ENCODE data around the gene CPE.

CPE gene

DNA sequence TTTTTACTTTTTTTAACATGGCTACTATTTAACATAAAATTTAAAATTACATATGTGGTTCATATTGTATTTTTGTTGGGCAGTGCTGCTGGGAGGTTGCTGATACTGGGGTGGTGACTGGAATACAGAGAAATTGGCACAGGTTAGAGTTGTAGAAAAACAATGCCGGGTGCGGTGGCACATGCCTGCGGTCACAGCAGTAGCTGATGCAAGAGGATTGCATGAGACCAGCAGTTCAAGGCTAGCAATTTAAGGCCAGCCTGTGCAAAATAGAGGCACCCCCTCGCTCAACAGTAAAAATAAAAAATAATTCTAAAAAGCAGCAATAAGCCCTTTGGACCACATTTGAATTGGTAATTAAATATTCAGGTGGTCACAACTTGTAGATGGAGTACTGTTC lies 11.8 kb upstream of the CPE start:
- no peak for DNase-seq

DNA sequence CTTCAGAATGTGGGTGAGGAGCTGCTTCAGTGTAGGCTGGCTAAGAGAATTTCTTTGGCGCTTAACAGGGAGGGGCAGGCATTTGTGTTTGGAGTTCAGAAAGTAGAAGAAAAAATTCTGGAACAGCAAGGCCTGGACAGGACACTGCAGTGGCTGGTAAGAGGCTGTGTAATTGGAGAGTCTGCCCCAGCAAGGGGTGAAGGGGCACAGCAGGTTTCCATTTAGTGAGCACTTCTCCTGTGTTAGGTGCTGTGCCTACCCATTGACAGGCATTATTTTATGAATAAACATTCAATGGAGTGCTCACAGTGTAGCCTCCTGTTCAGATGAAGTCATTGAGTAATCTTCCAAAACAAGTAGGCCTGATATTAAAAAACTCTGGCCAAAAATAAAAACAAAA lies 10.7 kb upstream of the CPE start:
- DNase-seq: no peak

DNA sequence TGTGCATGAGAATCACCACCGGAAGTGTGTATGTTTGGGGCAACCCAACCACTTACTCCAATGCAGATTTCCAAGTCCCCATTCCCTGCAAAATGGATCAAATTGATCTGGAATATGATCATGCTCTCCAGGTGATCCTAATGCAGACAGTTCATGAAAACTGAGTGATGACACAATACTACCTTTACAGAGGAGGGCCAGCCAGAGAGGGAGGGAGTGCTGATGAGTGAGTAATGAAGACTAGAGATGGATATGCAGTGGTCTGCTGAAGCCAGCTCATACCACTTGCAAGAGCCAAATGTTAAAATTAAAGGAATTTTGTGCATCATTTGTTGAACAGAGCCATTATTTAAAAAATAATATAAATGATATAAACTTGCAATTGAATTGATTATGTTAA lies 10.2 kb upstream of the CPE start:
- DNase-seq: no peak

DNA sequence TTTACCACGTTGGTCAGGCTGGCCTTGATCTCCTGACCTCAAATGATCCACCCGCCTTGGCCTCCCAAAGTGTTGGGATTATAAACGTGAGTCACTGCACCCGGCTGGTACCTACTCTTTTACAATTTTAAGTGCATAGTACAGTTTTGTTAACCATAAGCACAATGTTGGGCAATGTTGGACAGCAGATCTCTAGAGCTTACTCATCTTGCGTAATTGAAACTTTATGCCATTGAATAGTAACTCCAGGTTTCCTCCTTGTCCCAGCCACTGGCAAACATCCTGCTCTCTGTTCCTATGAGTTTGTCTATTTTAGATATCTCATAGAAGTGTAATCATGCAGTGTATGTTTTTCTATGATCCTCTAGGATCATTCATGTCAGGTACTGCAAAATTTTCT lies 9.3 kb upstream of the CPE start:
- DNase-seq: no peak

DNA sequence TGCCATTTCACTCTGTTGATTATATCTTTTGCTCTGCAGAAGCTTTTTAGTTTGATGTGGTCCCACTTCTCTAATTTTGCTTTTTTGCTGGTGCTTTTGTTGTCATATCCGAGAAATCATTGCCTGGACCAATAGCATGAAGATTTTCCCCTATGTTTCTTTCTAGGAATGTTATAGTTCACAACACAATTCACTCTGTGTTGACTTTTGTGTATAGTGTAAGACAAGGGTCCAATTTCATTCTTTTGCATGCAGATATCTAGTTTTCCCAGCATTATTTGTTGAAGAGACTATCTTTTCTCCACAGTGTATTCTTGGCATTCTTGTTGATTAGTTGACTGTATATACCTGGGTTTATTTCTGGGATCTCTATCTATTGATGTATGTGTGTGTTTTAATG lies 8.3 kb upstream of the CPE start:
- DNase-seq: no peak

DNA sequence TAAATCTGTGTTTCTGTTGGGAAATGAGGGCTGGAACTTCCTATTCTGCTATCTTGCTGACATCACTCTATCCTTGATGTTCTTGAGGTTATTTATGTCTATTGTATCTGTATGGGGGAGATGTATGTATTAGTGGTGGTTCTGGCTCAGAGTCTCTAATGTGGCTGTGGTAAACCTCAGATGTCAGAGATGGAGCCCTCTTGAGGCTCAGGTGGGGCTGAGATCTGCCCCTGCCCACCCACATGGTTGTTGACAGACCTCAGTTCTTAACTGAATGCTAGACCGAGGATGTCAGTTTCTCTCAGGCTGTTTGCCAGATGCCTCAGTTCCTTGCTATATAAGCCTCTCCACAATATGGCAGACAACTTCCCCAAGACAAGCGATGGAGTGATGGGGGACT lies 3.3 kb upstream of the CPE start:
- no peak for DNase-seq

DNA sequence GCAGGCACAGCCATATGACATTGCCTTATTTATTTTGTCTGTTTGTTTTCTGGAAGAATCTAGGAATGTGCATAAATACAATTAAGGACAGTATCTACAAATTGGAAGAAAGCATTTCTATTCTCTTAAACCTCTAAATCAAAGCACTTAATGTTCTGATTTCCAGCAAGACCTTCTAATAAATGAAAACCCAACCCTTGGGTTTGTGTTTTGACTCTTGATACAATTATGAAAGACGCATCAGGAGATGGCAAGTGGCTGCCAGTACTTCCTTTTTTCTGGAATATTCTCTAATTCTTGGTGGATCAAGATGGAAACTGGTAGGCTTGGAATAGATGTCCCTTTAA lies 437 bp upstream of the CPE start:
- DNase-seq: no peak

DNA sequence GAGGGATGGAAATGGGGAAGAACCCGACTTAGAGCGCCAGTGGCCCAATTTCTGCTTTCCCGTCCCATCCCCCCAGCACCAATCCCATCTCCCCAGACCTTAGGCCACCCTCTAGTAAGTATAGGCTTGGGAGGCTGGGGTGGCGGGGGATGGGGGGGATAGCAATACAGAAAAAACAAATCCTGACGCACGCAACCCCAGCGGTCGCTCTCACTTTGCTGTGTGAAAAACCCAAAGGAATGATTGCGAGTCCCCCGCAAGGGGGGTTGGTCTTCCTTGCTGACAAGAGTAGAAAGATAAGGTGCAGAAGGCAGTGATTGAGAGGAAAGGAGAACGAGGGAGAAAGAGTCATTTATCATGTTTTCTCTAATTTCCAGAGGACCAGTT lies 863 bp downstream of the CPE start:
- no peak for DNase-seq

DNA sequence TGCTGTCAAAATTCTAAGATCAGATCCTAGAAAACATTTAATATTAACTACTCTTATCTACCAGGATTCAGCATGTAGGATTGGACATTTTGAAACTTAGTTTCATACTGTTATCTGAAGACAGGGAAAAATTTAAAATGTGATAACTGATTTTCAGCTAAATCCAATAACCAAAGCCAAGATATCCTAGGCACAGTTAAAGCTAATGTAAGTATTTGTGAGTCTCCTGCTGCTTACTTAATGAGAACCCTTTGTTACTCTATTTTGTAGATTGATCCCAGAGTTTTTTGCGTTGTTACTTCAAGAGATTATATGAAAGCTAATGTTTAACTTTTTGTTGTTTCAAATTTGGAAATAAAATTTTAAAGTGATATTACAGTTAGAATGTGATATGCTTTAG lies 2.0 kb downstream of the CPE start:
- DNase-seq: no peak

DNA sequence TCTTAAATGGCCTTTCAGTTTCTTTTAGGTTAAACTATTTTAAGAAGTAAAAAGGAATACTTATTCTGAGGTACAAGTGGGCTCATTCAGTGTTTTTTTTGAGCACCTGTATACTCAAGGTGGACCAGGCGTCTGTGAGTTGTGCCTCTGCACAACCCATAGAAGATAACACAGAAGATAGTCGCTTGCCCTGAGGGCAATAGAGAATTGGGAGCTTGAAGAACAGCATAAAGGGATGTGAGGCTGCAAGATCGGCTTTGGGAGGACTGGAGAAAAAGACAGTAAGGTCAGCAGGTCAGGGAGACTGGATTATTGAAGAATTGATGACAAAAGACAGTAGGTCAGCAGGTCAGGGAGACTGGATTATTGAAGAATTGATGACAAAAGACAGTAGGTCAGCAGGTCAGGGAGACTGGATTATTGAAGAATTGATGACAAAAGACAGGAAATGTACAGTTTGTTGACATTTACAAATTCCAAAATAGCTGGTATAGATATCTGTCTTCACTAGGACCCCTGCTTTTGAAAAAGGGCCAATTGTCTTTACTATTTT lies 3.1 kb downstream of the CPE start:
- no peak for DNase-seq

DNA sequence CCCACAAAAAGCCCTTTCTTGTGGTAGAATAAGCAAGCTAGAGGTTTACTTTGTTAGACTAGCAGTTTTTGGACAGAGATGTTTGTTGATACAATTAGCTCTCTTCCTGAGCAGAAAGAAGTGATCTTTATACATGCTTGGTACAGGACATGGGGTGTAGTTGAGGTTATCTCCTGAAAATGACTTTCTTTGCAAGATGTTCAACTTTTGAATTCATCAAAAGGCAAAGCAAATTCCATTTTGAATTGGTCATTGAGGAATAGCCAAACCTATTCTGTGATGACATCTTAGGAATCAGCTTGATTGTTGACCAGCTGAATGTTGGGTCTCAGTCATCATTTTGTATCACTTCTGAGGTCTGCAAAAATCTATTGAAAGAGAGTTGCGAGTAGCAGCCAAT lies 3.8 kb downstream of the CPE start:
- DNase-seq: no peak

DNA sequence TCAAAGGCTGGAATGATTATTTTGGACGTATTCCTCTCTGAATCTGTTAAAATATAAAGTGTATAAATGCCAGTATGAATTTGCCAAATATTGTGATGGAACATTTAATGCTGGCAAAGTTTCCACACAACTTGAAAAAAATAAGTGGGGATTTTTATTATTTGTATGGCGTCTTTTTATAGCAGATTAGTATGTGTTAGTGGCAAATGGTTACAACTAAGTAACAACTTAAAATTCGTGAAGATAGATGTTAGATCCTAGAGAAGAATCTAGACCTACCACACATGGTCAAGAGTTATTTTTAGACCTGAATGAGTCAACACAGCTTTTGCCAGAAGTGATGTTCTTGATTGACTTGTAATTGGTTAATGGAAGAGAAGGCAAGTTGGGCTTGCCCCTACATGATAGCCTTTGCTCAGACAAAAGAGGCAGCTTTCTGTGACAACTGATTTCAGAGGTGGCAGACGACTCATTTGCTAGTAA lies 4.8 kb downstream of the CPE start:
- DNase-seq: no peak

DNA sequence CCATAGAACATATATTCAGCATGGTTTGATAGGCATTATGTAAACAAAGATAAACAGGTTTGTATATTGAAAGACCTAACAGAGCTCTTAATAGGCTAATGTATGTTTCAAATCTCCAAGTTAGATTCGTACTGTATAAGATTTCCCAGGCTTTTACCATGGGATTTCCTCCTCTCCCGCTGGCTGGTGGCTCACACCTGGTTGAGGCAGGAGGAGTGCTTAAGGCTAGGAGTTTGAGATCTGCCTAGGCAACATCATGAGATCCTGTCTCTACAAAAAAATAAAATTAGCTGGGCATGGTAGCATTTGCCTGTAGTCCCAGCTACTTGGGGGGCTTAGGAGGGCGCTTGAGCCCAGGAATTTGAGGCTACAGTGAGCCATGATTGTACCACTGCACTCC lies 5.4 kb downstream of the CPE start:
- DNase-seq: no peak

DNA sequence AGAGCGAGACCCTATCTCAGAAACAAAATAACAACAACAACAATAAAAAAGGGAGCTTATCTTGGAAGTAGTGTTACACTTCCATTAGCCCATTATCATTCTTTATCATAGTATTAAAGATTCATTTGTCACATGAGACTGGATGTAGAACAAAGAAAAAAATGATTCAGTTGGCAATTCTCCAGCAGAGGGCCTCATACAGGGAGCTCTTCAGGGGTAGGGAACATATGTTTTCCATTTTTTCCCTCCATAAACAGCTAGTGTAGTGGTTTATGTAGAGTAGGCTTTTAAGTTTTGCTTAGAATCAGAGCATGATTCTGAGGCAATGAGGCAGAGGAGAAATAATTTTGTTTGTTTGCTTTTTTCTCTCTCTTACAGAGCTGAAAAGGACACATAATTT lies 5.8 kb downstream of the CPE start:
- no peak for DNase-seq

DNA sequence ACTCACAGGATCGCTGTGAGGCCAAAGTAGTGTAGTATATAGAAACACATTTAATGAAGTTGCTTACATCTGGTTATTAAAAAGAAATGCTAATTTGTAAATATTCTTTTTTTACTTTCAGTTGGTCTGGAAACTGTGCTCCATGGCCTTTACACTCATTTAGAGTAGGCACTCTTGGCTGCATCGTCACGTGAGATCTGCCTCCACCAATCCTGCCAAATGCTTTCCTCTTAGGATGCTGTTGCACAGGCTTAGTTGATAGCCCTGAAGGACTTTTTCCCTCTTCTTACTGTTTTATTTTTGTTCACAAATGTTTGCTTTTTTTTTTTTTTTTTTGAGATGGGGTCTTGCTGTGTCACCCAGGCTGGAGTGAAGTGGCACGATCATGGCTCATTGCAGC lies 6.3 kb downstream of the CPE start:
- no peak for DNase-seq

DNA sequence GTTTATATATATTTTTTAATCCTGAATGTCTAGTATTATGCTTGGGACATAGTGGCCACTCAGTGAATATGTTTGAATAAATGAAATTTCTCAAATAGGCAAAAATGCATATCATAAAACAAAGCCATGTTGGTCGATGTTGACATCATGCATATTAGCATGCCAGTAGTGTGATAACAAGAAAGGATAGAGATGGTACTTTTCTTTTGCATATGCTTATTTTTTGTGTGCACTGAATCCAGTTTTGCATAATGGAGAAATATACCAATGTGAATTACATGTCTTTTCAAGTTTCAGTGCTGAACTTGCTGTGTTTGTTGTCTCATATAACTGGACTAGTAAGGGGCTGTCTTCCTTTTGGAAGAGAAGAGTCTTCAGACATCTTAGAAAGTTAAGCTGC lies 7.5 kb downstream of the CPE start:
- DNase-seq: no peak

DNA sequence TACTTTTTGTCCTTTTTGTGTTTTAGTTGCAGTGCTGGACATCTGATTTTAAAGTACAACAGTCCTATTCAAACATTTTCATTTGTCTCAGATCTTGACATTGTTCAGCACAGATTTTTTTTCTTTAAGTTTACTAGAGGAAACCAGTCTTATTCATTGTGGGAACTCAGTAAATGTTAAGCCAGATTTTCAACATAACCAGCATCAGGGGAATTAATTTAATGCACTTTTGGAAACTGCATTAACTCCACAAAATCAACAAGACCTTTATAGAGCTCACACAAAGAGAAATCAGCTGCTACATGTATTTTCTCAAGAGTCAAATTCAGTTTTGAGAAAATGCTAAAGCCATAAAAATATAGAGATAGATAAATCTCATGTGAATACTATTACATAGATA lies 9.9 kb downstream of the CPE start:
- DNase-seq: no peak

DNA sequence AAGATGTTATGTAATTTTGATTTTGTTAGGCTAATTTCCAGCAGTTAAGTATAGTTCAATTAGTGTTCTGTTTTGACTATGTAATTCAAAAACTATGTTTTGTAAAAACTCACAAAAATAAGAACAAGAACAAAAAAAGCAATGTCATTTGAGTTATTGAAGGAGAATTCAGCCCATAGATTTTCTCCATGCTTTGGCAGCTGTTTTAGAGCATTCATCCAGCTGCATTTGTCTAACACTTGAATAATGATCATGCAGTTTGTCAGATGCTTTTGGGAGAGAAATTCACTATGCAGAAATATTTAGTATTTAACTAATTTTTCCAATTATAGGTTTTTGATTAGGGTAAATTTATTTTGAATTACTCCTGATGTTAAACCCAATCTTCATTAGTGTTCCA lies 14.2 kb downstream of the CPE start:
- DNase-seq: no peak

DNA sequence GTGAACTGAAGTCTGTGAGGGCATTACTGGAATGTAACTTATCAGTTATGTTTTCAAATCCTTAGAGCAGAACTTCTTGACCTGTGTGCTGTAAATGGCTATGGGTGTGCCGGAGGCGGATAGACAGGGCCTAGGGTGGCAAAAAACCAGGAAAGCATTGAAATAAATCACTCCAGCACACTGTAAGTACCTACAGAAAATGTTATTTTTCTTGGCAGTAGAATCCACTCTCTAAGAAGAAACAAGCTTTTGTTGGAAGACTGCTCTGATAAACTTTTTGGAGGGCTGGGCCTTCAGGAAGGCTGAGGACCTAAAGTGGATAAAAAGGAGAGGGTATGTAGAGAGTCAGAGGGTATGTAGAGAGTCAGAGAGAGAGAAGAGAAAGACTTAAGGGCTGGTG lies 14.9 kb downstream of the CPE start:
- DNase-seq: no peak

DNA sequence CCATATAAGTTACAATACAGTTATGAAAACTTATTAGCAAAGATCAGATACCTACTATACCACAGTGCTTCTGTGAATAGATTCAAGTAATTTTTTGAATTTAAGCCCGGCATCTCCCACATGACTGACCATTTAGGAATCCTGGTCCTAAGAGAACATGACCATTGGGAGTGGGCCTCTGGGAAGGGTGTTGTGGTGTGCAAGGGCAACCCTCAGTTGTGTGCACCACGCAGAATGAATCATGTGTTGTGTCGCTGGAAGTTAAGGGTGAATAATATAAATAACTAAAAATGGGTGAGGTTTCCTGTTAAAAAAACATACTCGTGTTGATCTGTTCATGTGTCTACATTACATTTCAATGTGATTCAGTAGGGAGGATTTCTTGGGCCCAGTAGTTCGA lies 15.5 kb downstream of the CPE start:
- DNase-seq: no peak

DNA sequence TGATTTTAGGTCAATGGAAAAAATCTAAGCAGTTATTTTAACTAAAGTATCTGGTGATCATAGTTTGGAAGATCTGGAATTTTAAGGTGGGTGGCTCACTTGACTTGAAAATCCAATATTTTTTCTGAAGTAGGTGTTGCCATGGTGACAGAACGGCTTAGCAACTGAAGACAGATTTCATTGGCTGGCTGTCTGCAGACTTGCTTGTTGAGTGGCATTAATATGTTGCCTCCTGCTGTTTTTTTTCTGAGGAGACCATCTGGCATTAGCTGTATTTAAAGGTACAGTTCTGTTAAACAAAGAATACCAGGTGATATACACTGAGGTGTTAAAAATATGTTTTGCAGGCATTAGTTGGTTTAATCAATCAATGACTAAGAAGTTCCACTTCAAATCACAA lies 19.8 kb downstream of the CPE start:
- no peak for DNase-seq

DNA sequence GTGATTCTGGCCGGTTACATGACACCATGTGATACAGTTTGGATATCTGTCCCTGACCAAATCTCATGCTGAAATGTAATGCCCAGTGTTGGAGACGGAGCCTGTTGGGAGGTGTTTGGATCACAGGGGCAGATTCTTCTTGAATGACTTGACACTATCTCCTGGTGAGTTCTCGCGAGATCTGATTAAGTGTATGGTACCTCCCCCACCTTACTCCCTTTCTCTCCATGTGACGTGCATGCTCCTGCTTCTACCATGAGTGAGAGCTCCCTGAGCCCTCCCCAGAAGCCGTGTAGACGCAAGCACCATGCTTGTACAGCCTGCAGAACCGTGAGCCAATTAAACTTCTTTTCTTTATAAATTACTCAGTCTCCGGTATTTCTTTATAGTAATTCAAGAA lies 23.6 kb downstream of the CPE start:
- DNase-seq: no peak

DNA sequence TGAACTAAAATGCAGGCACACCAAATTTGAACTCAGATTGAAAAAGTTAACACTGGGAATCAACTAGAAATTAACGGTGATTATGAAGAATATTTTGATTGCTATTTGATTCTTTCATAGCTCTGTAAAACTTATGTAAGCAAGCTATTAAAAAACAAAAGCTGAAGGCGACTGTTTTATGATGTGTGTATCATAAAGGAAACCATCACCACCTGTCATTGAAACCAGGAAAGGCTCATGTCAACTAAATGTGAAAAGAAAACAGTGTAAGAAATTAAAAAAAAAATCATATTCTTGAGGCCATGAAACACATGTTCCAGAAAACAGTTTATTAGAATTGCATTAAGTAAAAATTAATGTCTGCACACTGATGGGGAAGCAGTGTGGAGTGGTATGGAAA lies 24.2 kb downstream of the CPE start:
- no peak for DNase-seq

DNA sequence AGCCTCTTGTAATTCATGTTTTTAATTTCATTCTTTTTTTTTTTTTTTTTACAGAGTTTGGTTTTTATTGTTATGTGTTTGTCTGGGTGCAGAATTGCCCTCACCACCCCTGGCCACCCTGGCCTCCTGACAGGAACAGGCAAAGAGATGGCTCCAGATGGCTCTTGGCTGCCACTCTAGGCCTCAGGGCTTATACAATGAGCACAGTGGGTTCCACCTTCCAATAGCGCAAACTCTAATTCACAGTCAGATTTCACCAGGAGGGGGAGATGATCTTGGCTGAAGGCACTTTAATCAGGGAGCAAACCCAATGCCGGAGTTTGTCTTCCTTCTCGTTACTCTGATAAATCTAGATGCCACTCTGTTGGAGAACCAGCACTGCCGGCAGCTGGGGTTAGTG lies 24.8 kb downstream of the CPE start:
- DNase-seq: no peak

DNA sequence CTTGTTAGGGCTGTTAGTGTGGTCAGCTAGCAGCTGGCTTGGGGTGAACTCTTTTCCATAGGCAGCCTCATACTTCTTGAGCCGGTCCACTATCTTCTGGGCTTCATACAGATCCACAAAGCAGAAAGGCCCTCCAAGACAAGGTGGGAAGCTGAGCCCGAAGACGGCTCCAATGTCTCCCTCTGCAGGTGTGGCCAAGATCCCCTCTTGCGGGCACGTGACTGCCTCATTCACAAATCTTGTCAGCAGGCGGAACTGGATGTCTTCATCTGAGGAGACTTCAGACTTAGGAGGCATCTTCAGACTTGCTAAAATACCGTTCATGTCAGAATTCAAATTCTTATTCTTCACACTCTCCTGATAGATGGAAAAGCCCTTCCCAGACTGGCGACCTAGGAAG lies 25.3 kb downstream of the CPE start:
- DNase-seq: no peak

DNA sequence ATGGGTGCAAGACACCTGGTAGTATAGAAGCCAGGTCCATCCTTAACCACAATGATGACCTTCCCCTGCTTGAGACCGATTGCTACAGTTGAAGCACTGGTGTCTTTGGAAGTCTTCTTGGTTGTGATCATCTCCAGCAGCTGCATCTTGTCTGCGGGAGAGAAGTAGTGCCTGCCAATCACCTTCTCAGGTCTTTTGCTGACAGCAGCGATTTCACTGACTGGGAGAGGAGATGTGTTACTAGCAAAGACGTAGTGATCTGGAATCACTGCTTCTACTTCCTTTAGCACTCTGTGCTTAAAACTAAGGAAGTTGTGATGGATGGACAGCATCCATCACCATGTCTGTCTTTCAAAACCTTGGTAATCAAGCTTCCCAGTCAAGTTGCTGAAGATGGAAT lies 25.9 kb downstream of the CPE start:
- no peak for DNase-seq

All from activated CD4-positive, CD25-positive, alpha-beta regulatory T cell (primary cell).